ELR (cell line): ENCODE data around the gene UPF2.
"Not testable (repeated sequence)": the region's sequence is repeated elsewhere in the genome, so short reads cannot be mapped to it uniquely, and the experiment has no call there.

Source experiments
- DNase-seq: peaks from one replicate; pipeline ENCODE4 v3.0.0-alpha.2; 2015; ENCODE audit warnings: low read depth

UPF2 gene

DNA sequence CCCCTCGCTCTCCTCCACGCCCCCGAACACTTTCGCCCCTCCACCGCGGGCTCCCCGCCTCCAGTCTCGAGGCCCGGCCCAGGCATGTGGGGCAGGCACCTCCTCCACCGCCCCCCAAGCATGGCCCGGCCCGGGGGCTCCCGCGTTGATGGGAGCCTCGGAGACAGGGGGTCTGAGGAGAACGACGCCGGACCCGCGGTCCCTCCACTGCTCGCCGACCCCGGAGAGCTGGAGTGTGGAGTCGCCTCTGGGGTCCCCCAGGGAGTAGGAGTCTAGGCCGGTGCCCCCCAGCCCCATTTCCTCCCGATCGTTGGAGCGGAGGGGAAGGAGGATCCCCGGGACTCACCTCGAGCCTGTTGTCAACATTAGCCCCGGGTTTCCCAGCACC lies 206 bp downstream of the UPF2 start:
- peak; percentile 56 for DNase-seq

- peak; percentile 55 for DNase-seq
These were observed 722 bp downstream of the UPF2 start for GRCh38 chr10:12041766-12042408.

GRCh38 chr10:12036073-12036655 lies 6.4 kb downstream of the UPF2 start:
- no peak for DNase-seq

- DNase-seq: no peak
These were observed 11.2 kb downstream of the UPF2 start for GRCh38 chr10:12031404-12031803.

- no peak for DNase-seq
These were observed 15.1 kb downstream of the UPF2 start for GRCh38 chr10:12027539-12027938.

DNA sequence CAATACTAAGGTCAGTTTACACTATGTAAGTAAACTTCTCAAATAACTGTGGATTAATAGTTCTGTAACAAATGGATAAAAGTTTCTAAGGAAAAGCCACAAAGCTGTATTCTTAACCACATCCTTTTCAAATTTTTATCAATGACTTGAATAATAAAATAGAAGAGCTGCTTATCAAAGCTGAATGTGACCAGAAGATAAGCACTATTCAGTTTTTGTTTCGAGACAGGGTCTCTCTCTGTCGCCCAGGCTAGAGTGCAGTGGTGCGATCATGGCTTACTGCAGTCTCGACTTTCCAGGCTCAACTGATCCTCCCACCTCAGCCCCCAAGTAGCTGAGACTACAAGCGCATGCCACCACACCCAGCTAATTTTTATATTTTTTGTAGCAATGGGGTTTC lies 17.0 kb downstream of the UPF2 start:
- no peak for DNase-seq

DNA sequence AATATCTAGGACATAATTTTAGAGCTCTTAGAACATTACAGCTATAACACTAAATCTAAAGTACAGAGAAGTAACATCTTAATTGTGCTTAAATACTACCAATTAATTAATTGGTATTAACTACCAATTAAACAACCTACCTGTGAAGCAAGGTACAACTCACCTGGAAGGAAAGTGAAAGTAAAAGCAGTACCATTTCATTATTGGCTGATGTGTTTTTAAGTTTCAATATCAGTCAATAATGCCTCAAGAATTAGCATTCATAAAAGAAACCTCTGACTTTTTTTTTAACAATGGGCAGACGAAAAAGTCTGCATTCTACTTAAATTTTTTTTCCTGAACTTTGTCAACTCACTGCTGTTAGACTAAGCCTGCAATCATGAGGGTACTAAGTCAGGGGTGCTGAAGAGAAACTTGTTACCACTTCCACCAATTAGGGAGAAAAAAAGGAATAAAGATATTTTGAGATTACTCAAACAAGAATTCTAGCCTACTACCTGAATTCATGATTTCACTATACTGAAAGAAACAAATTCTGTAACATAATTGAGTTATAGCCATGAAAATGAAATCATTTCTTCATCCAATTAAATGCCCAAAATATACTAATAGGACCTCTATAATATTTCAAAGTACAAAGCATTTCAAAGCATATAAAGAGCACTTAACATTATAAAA lies 19.9 kb downstream of the UPF2 start:
- no peak for DNase-seq

DNA sequence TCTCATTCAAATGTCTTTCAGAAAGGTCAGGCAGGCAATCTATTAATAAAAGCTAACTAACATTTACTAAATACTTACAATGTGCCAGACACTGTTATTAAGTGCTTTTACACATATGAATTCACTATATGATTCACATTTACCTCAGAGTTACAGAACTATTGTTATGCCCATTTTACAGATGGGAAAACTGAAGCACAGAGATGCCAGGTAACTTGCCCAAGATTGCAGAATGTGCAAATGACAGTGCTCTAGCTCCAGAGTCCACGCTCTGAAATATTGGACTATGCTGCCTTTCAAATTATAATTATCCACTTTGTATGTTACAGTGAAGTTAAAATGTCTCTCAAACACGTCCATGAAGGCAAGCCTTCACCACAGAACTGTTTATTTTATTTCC lies 22.0 kb downstream of the UPF2 start:
- DNase-seq: no peak

DNA sequence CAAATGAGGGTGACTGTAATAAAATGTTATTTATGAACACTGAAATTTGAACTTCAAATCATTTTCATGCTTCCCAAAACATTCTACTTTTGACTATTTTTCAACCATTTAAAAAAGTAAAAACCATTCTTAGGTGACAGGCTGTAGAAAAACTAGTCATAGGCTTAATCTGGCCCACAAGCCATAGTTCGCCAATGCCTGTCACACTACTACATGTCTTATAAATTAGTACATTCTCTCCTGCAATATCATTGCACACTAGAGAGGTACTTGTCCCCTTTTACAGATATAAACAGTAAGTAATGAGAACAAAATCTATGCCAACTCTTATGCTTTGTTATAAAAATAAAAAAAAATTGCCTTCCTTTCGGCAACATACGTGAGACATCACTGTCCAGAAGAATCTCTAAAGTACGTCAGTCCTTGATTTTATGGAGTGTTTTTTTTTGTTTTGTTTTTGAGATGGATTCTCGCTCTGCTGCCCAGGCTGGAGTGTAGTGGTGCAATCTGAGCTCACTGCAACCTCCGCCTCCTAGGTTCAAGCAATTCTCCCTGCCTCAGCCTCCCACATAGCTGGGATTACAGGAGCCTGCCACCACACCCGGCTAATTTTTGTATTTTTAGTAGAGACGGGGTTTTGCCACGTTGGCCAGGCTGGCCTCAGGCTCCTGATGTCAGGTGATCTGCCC lies 23.2 kb downstream of the UPF2 start:
- DNase-seq: no peak

DNA sequence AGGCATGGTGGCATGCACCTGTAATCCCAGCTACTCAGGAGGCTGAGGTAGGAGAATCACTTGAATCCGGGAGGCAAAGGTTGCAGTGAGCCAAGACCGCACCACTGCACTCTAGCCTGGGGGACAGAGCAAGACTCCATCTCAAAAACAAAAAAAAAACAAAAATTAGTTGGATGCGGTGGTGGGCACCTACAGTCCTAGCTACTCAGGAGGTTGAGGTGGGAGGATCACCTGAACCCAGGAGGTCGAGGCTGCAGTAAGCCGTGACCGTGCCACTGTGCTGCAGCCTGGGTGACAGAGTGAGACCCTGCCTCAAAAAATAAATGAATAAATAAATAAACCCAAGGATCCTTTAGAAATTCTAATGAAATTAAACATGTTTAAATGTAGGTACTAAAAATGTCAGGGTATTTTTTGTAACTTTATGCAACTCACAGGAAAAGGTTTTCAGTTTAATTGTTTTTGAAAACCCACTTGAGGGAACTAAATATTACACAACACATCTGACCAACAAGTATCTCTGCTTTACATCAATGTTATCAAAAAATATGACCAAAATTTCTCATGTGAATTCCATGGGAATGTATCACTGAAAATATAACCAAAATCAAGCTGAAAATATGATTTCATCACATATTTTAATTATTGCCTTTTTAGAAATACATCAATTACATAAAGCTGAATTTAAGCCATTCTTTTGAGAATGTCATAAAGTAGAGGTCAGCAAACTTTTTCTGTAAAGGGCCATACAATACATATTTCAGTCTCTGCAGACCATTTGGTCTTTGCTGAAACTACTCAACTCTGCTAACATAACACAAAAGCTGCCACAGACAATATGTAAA lies 23.9 kb downstream of the UPF2 start:
- DNase-seq: no peak

DNA sequence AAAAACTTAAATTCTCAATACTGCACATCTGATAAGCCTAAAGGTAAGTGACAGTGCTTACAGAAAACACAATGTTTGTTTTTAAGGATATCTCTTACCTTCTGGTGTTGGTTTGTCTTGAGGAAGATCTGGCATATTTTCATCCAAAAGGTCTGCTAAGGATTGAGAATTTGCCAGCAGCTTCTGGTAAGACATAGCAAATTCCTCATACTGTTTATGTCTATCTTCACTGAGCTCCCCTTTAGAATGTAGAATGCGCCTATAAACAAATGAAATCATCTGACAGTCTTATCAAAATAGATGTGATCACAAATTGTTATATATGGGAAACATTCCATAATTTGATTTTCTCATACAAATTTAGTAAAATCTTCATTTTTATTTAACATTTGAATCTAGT lies 28.7 kb downstream of the UPF2 start:
- DNase-seq: no peak

DNA sequence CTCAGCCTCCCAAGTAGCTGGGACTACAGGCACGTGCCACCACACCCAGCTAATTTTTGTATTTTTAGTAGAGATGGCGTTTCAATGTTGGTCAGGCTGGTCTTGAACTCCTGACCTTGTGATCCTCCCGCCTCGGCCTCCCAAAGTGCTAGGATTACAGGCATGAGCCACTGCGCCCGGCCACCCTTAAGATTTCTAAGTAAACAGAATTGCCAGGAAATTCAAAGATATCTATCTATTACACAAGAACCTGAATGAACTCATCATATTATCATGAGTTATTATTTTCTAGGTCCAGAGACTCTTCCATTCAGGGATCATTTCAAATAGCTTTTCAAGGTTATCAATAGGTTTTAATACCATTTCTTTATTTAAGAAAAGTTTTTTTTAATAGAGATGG lies 29.2 kb downstream of the UPF2 start:
- DNase-seq: not testable (repeated sequence)

- no peak for DNase-seq
These were observed 32.3 kb downstream of the UPF2 start for GRCh38 chr10:12010353-12010752.

GRCh38 chr10:12008842-12009241 lies 33.8 kb downstream of the UPF2 start:
- not testable (repeated sequence) for DNase-seq

GRCh38 chr10:12006671-12007070 lies 35.9 kb downstream of the UPF2 start:
- no peak for DNase-seq

DNA sequence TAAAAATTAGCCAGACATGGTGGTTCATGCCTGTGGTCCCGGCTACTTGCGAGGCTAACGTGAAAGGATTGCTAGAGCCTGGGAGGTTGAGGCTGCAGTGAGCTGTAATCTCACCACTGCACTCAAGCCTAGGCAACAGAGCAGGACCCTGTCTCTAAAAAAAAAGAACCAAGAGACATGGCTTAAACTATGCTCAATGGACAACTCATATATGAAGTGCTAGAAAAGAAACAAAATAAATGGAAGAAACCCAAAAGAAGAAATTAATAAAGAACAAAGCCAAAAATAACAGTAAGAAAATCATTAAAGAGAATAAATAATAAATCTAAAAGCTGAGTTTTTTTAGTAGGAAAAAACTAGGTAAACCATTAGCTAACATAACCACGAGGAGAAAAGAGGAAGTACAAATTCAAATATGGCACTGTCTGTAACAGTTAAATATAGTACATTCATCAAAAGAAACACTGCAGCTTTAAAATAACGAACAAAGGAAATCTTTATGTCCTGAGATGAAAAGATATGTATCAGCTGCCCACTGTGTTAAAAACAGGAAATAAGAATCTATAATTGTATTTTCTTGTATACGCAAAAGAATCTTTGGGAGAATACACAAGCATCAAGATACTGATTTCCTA lies 48.7 kb downstream of the UPF2 start:
- DNase-seq: no peak

DNA sequence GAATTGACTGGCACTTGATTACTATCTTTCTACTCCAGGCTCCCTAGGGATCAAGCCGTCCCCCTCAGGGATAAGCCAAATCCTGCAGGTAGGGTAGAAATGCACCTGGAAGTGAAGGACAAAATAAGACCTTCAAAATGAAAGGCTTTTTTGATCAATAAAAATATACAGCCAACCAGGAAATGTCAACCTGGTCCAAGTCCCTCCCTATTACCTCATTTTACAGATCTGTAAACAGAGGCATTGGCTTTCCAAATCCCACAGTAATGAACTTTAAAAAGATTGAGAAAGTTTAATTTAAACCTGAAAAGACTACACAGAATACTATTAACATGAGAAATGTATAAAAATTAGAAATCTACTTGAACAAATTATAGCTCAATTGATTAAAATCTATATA lies 53.7 kb downstream of the UPF2 start:
- no peak for DNase-seq

GRCh38 chr10:11986593-11987216 lies 55.9 kb downstream of the UPF2 start:
- peak; percentile 86 for DNase-seq

DNA sequence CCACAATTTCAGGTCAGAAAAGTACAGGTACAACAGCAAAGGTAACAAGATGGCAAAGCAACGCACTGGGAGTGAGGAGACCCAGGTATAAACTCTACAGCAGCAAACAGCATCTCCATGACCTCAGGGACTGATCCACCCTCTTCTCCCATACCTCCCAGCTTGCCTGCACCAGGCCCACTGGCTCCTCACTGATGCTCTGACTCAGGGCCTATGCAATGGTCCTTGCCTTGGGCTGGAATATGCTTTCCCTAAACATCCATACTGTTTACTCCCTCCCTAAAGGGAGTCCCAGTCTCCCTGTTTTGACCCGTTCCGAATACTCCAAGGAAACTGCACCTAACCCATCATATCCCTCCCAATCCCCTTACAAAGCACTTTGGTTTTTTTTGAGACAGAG lies 60.4 kb downstream of the UPF2 start:
- DNase-seq: no peak

GRCh38 chr10:11975795-11976194 lies 66.8 kb downstream of the UPF2 start:
- DNase-seq: peak; percentile 7

- DNase-seq: not testable (repeated sequence)
These were observed 70.1 kb downstream of the UPF2 start for GRCh38 chr10:11972523-11972922.
